PC-9 (cell line): Measurements from ENCODE around the gene SRP9.

Source experiments
- CTCF ChIP-seq: fragments of 200-600 bp; sonication (generic); conservative IDR thresholded peaks from 2 replicates; pipeline ENCODE4 v1.6.1; 2017; ENCODE audit warnings: mixed run types, antibody characterized with exemption, mild to moderate bottlenecking, moderate library complexity
- EZH2 ChIP-seq: fragments of 200-600 bp; sonication (generic); IDR thresholded peaks from 2 replicates; pipeline ENCODE4 v1.8.0; 2017; ENCODE audit warnings: antibody characterized with exemption, low read depth

- TF ChIP-seq CTCF (no peak), EZH2 (no peak)
These were observed 6.9 kb upstream of the SRP9 start for GRCh38 chr1:225770561-225771248.
